SU-DHL-6 (cell line): ENCODE measurements around the gene TRAPPC6A.

Experiments used
- EZH2phosphoT487 ChIP-seq: fragments of 200-600 bp; sonication (generic), shearing (Covaris generic); conservative IDR thresholded peaks from 2 replicates; pipeline ENCODE4 v1.6.1; 2018; ENCODE audit warnings: mild to moderate bottlenecking, antibody characterized with exemption, low read length, moderate library complexity, mixed read lengths
- TF ChIP-seq, protein P1 (sequence below): fragments of 200-600 bp; sonication (generic); IDR thresholded peaks from one replicate; pipeline ENCODE4 v1.5.1; 2017; ENCODE audit warnings: antibody characterized with exemption, mild to moderate bottlenecking, low read length, moderate library complexity; ENCODE audit not compliant: insufficient read depth, poor library complexity, severe bottlenecking

DNA sequence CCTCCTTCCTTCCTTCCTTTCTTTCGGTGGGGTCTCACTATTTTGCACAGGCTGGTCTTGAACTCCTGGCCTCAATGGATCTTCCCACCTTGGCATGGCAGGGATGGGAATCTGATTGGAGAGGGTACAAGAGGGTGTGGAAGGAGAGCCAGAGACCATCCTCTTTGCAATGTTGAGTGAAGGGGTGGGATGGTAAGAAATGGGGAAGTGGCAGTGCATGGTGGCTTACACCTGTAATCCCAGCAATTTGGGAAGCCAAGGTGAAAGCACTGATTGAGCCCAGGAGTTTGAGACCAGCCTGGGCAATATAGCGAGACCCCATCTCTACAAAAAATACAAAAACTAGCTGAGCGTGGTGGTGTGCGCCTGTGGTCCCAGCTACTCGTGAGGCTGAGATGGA, 6.1 kb upstream of the TRAPPC6A start:
- TF ChIP-seq EZH2phosphoT487: no peak
- TF ChIP-seq, protein P1, sequence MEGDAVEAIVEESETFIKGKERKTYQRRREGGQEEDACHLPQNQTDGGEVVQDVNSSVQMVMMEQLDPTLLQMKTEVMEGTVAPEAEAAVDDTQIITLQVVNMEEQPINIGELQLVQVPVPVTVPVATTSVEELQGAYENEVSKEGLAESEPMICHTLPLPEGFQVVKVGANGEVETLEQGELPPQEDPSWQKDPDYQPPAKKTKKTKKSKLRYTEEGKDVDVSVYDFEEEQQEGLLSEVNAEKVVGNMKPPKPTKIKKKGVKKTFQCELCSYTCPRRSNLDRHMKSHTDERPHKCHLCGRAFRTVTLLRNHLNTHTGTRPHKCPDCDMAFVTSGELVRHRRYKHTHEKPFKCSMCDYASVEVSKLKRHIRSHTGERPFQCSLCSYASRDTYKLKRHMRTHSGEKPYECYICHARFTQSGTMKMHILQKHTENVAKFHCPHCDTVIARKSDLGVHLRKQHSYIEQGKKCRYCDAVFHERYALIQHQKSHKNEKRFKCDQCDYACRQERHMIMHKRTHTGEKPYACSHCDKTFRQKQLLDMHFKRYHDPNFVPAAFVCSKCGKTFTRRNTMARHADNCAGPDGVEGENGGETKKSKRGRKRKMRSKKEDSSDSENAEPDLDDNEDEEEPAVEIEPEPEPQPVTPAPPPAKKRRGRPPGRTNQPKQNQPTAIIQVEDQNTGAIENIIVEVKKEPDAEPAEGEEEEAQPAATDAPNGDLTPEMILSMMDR: no peak
